ENCODE measurements around the gene TXNL1. TPM values are rescaled to one million over a fixed set of nuclear protein-coding genes. Genes with fewer than 3 reads are reported as not detected.

Gene TXNL1
- total and polyA plus RNA-seq, 2 of the 13 experiments (the other 11 are each of a cell fraction or from before 2014, with no cell fraction given) = 41.9 to 73.1 TPM

GRCh38 chr18:56638232-56639103 is at the start of gene TXNL1 (continued):
- TF ChIP-seq PPARG (CRISPR knock-in tag; conservative IDR thresholded peaks at IDR 0.05) = no peak; the same call in 1 of the 2 replicates
- no peak for TF ChIP-seq PAWR (CRISPR knock-in tag; IDR thresholded peaks at IDR 0.05; ENCODE audit: borderline replicate concordance)
- peak; percentile 80; the same call in 1 of the 2 replicates for TF ChIP-seq ZHX2 (IDR thresholded peaks at IDR 0.05; ENCODE audit: low read depth)
- no peak for TF ChIP-seq ZHX2 (CRISPR knock-in tag; IDR thresholded peaks at IDR 0.05; ENCODE audit: borderline replicate concordance)
- peak; percentile 26; the same call in 1 of the 2 replicates for TF ChIP-seq PHF21A (CRISPR knock-in tag; IDR thresholded peaks at IDR 0.05)
- TF ChIP-seq ARID5B (CRISPR knock-in tag; IDR thresholded peaks at IDR 0.05) = peak; percentile 36
- TF ChIP-seq ATRX (CRISPR knock-in tag; IDR thresholded peaks at IDR 0.05; ENCODE audit: borderline replicate concordance) = no peak
- TF ChIP-seq ZBTB46 (CRISPR knock-in tag; IDR thresholded peaks at IDR 0.05; ENCODE audit: borderline replicate concordance) = no peak
- TF ChIP-seq E2F5 (CRISPR knock-in tag; conservative IDR thresholded peaks at IDR 0.05) = no peak
- TF ChIP-seq DMTF1 (CRISPR knock-in tag; IDR thresholded peaks at IDR 0.05) = no peak
- TF ChIP-seq SNAPC5 (CRISPR knock-in tag; IDR thresholded peaks at IDR 0.05; ENCODE audit: borderline replicate concordance) = no peak

Measured in HepG2 (cell line).